ENCODE results near the gene LCN15.

- TF ChIP-seq POLR2A (IDR thresholded peaks at IDR 0.05) (no peak), CTCF (IDR thresholded peaks at IDR 0.05) (no peak)
These were observed 676 bp downstream of the LCN15 start for GRCh38 chr9:136763649-136764035.

Data from tibial nerve (tissue), 3 donors.